Panc1 (cell line): ENCODE results near the gene MRPL10. TPM values are rescaled to one million over a fixed set of nuclear protein-coding genes. Genes with fewer than 3 reads are reported as not detected.

ENCODE experiments used
- ATAC-seq: fragments of 200-7000 bp; cut with Tn5 transposase; 2 replicates; pipeline ENCODE4 v1.9.1; 2020; ENCODE audit warnings: mild to moderate bottlenecking, moderate library complexity
- BruUV-seq: library from RNA; stranded (reverse); fragments of 400-500 nt; replicated peaks from 2 replicates; lab custom pipeline; 2021; lab: Mats Ljungman, UMichigan
- CTCF ChIA-PET: fragments of 300-600 bp; sonication (Branson Sonifier 250); formaldehyde crosslinking; loops from one replicate; lab custom pipeline; 2022; ENCODE audit warnings: antibody characterized with exemption; lab: Charles Lee
- POLR2A ChIA-PET: fragments of 300-600 bp; sonication (Branson Sonifier 250); formaldehyde crosslinking; loops from one replicate; lab custom pipeline; 2022; ENCODE audit warnings: antibody characterized with exemption; lab: Charles Lee
- DNase-seq: peaks from one replicate; pipeline ENCODE4 v3.0.0-alpha.2; 2010; ENCODE audit warnings: low read depth, low spot score
- H3K27ac ChIP-seq: 2 replicates; pipeline ENCODE4 v1.5.1; 2011; ENCODE audit warnings: mild to moderate bottlenecking, low read length, inconsistent platforms
- H3K27me3 ChIP-seq: fragments of 200-500 bp; sonication (Bioruptor generic); 2 replicates; pipeline ENCODE4 v1.6.0; 2014; ENCODE audit warnings: low read length, inconsistent platforms; ENCODE audit not compliant: control insufficient read depth, insufficient read depth
- H3K36me3 ChIP-seq: fragments of 200-500 bp; sonication (Bioruptor generic); 2 replicates; pipeline ENCODE4 v1.5.1; 2014; ENCODE audit warnings: inconsistent platforms, mild to moderate bottlenecking, low read length, moderate library complexity; ENCODE audit not compliant: control insufficient read depth, insufficient read depth
- H3K4me1 ChIP-seq: 2 replicates; pipeline ENCODE4 v1.5.1; 2011; ENCODE audit warnings: inconsistent platforms, mild to moderate bottlenecking, low read length, moderate library complexity; ENCODE audit not compliant: control insufficient read depth, insufficient read depth
- H3K4me3 ChIP-seq, 2 experiments: 2 replicates each; pipeline ENCODE4 v1.5.1; 2011 to 2012; ENCODE audit warnings: low read depth in 2 of 2, low read length in 2 of 2, mild to moderate bottlenecking in 2 of 2, inconsistent platforms in 1 of 2, moderate library complexity in 1 of 2
- H3K9me3 ChIP-seq: fragments of 200-500 bp; sonication (Bioruptor generic); 2 replicates; pipeline ENCODE4 v1.5.1; 2014; ENCODE audit warnings: low read depth, mild to moderate bottlenecking, inconsistent platforms, low read length, moderate library complexity; ENCODE audit not compliant: control insufficient read depth, insufficient read depth
- CTCF ChIP-seq: fragments of 450-650 bp; IDR thresholded peaks from 2 replicates; pipeline ENCODE4 v1.5.1; 2017; ENCODE audit warnings: mild to moderate bottlenecking
- POLR2AphosphoS5 ChIP-seq: IDR thresholded peaks from 2 replicates; pipeline ENCODE4 v1.6.1; 2012; ENCODE audit warnings: mild to moderate bottlenecking, low read depth, low read length, moderate library complexity
- REST ChIP-seq, 2 experiments: IDR thresholded peaks; 2 replicates each; pipeline ENCODE4 v1.6.1; 2011 to 2012; ENCODE audit warnings: low read depth in 2 of 2, control low read depth in 1 of 2, low read length in 1 of 2, mild to moderate bottlenecking in 1 of 2, moderate library complexity in 1 of 2; ENCODE audit not compliant: insufficient read depth in 1 of 2
- SIN3A ChIP-seq: IDR thresholded peaks from 2 replicates; pipeline ENCODE4 v1.6.1; 2012; ENCODE audit warnings: low read depth, mild to moderate bottlenecking, low read length, moderate library complexity, borderline replicate concordance; ENCODE audit not compliant: insufficient read depth
- TCF7L2 ChIP-seq: IDR thresholded peaks from 2 replicates; pipeline ENCODE4 v1.6.1; 2011; ENCODE audit warnings: mild to moderate bottlenecking, low read depth, low read length, inconsistent platforms
- in situ Hi-C: cut with HindIII; loops from 2 replicates; pipeline ENCODE4 v1.10.0; 2016; ENCODE audit warnings: low sequenced_read_pairs, low pct_unique_long_range_greater_than_20kb
- intact Hi-C: fragments of 100-400 bp; cut with micrococcal nuclease; formaldehyde crosslinking; loops from one replicate; pipeline ENCODE4 v1.10.0; 2022; ENCODE audit not compliant: unreplicated experiment
- total RNA-seq: library from RNA; stranded (reverse); gene quantifications from one replicate; pipeline ENCODE4 v1.2.1, GENCODE V29; 2021; ENCODE audit not compliant: unreplicated experiment

Gene MRPL10
- total RNA-seq, 1 experiment from 2014 or later, result 41.9 TPM

DNA sequence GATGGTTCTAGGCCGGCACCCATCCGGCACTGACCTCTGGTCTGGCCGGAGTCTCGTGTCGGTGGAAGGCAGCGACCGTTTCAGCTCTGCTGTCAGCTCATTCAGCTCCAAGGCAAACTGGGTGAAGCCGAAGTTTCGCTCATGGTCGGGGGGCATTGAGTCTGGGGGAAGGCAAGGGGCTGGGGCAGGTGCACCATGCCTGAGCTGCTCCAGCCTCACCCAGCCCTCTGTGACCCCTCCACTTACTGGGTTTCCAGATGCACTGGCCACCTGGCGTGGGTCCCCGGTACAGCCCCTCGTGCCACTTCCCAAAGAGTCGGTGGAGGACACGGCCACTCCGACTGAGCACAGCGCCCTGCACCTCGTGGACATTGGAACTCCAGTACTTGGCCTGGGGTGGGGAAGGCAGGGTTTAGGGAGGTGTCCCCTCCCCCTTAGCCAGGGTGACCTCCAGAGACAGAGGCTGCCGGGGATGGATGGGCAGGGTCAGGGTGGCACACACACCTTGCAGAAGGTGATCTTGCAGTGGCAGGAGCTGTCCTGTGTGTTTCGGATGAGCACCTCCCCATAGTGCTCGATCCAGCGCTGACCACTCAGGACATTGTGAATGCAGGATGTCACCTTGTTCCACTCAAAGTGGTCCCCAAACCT lies 22.4 kb downstream of the MRPL10 start:
- no TSS peak for BruUV-seq
- H3K9me3 ChIP-seq, result no peaks in the 10 kb centered on the region
- intact Hi-C loops (no loop called here), in situ Hi-C loops (no loop called here)
- ChIA-PET CTCF (no interaction called here), POLR2A (no interaction called here)
- no peak overlapping the region for H3K27ac ChIP-seq
- TF ChIP-seq SIN3A (no peak), POLR2AphosphoS5 (no peak), CTCF (no peak), TCF7L2 (no peak), REST (IDR thresholded peaks at IDR 0.05; ENCODE audit: insufficient read depth in 1 of 2, low read depth in 2 of 2, low read length in 1 of 2) (no peak)
- H3K4me1 ChIP-seq, result peaks cover 6% of the 10 kb centered on the region; the same call in 1 of the 2 replicates
- no peak for ATAC-seq
- H3K36me3 ChIP-seq, result no peaks in the 10 kb centered on the region
- no peak for DNase-seq
- H3K27me3 ChIP-seq, result no peaks in the 10 kb centered on the region
- H3K4me3 ChIP-seq, result no peak overlapping the region

DNA sequence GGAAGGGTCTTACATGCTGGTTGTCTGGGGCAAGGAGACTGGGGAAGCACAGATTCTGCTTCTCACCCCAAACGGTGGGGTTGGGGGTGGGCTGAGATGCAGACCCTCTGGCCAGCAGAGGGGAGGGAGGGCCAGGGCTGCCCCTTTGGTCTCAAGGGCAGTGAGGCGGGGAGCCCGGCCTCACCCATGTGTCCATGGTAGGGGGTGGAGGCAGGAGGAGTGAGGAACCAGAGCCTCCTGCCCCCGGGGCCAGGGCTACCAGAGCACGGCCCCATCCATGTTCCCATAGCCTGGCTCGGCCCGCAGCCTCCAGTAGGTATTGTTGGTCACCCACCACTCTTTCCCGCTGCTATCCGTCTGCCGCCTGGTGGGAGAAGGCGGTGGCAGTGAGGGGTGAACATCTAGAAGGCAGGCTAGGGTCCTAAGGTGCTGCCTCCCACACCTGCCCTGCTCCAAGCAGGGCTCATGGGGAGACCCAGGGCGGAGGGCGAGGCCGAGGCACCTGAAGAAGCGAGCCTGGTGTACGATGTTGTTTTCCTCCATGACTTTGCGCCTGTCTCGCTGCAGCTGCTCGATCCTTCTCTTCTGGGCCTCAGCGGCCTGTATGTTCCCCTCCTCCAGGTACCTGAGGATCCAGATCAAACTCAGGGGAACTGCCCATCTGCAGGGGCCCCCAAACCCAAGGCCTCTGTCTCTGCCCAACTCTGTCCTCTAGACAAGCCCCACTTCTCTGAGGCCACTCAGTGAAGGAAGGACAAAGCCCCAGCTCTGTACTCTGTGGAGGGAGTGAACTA lies 23.1 kb downstream of the MRPL10 start:
- ATAC-seq (no peak), DNase-seq (no peak)
- Histone ChIP-seq H3K27me3 (no peaks in the 10 kb centered on the region), H3K36me3 (no peaks in the 10 kb centered on the region), H3K9me3 (no peaks in the 10 kb centered on the region), H3K27ac (no peak overlapping the region), H3K4me1 (peaks cover 6% of the 10 kb centered on the region; the same call in 1 of the 2 replicates), H3K4me3 (no peak overlapping the region)
- CTCF ChIA-PET, result no interaction called here
- in situ Hi-C loops (no loop called here), intact Hi-C loops (no loop called here)
- TF ChIP-seq REST (IDR thresholded peaks at IDR 0.05; ENCODE audit: insufficient read depth in 1 of 2, low read depth in 2 of 2, low read length in 1 of 2) (no peak), CTCF (no peak), TCF7L2 (no peak), SIN3A (no peak), POLR2AphosphoS5 (no peak)
- POLR2A ChIA-PET, result no interaction called here
- BruUV-seq, result no TSS peak
